MM.1S (cell line): ENCODE results near the gene ALG6.
"Not testable (repeated sequence)": the region's sequence is repeated elsewhere in the genome, so short reads cannot be mapped to it uniquely, and the experiment has no call there.

ENCODE experiments used
- DNase-seq: peaks from one replicate; pipeline ENCODE4 v3.0.0-alpha.2; 2015
- H2AFZ ChIP-seq: fragments of 300-600 bp; sonication (generic); 2 replicates; pipeline ENCODE4 v1.6.0; 2016; ENCODE audit warnings: antibody characterized with exemption, low read length
- H3F3A ChIP-seq: fragments of 300-600 bp; sonication (generic); 2 replicates; pipeline ENCODE4 v1.6.1; 2016; ENCODE audit warnings: mild to moderate bottlenecking, antibody characterized with exemption, low read length, moderate library complexity, mixed read lengths; ENCODE audit not compliant: insufficient read depth
- H3K27ac ChIP-seq: fragments of 300-600 bp; sonication (generic); 2 replicates; pipeline ENCODE4 v1.5.1; 2016; ENCODE audit warnings: mild to moderate bottlenecking, low read length
- H3K27me3 ChIP-seq: fragments of 300-600 bp; sonication (generic); replicated peaks from 2 replicates; pipeline ENCODE4 v1.6.0; 2016; ENCODE audit warnings: low read length; ENCODE audit not compliant: insufficient read depth
- H3K36me3 ChIP-seq: fragments of 300-600 bp; sonication (generic); replicated peaks from 2 replicates; pipeline ENCODE4 v1.6.1; 2016; ENCODE audit warnings: mild to moderate bottlenecking, low read length, mixed read lengths; ENCODE audit not compliant: insufficient read depth
- H3K4me1 ChIP-seq: fragments of 300-600 bp; sonication (generic); 2 replicates; pipeline ENCODE4 v1.6.1; 2016; ENCODE audit warnings: low read length, mixed read lengths
- H3K4me2 ChIP-seq: fragments of 300-600 bp; sonication (generic); 2 replicates; pipeline ENCODE4 v1.6.0; 2016; ENCODE audit warnings: low read depth, low read length
- H3K4me3 ChIP-seq: fragments of 300-600 bp; sonication (generic); 2 replicates; pipeline ENCODE4 v1.5.1; 2016; ENCODE audit warnings: low read length, mixed read lengths
- H3K79me2 ChIP-seq: fragments of 300-600 bp; sonication (generic); 2 replicates; pipeline ENCODE4 v1.6.1; 2016; ENCODE audit warnings: mixed run types, low read length, mixed read lengths
- H3K9ac ChIP-seq: fragments of 300-600 bp; sonication (generic); 2 replicates; pipeline ENCODE4 v1.6.1; 2016; ENCODE audit warnings: low read length, mixed read lengths
- H3K9me2 ChIP-seq: fragments of 300-600 bp; sonication (generic); replicated peaks from 2 replicates; pipeline ENCODE4 v1.6.1; 2016; ENCODE audit warnings: mild to moderate bottlenecking, low read length, mixed read lengths; ENCODE audit not compliant: insufficient read depth
- H3K9me3 ChIP-seq: fragments of 300-600 bp; sonication (generic); replicated peaks from 2 replicates; pipeline ENCODE4 v1.6.1; 2016; ENCODE audit warnings: mild to moderate bottlenecking, low read length, mixed read lengths; ENCODE audit not compliant: insufficient read depth
- H4K20me1 ChIP-seq: fragments of 300-600 bp; sonication (generic); 2 replicates; pipeline ENCODE4 v1.6.1; 2016; ENCODE audit warnings: mild to moderate bottlenecking, low read length, moderate library complexity, mixed read lengths; ENCODE audit not compliant: insufficient read depth
- CTCF ChIP-seq: fragments of 300-600 bp; sonication (generic); IDR thresholded peaks from 2 replicates; pipeline ENCODE4 v1.5.1; 2016; ENCODE audit warnings: antibody characterized with exemption, low read length, mixed read lengths
- EZH2 ChIP-seq: fragments of 300-600 bp; sonication (generic); optimal IDR thresholded peaks from 2 replicates; pipeline ENCODE3; 2017; ENCODE audit warnings: low read depth, mild to moderate bottlenecking, antibody characterized with exemption, low read length, mixed read lengths
- EZH2phosphoT487 ChIP-seq: fragments of 300-600 bp; sonication (generic); IDR thresholded peaks from 2 replicates; pipeline ENCODE4 v1.6.1; 2018; ENCODE audit warnings: antibody characterized with exemption, low read length

ALG6 gene

GRCh38 chr1:63352736-63353135 is 14.7 kb upstream of the ALG6 start:
- H3K27ac ChIP-seq = no peak overlapping the region
- H3K9me3 ChIP-seq = no peaks in the 10 kb centered on the region
- no peaks in the 10 kb centered on the region for H3K36me3 ChIP-seq
- no peaks in the 10 kb centered on the region for H3K27me3 ChIP-seq
- H3K4me3 ChIP-seq = no peak overlapping the region
- H3K79me2 ChIP-seq = no peaks in the 10 kb centered on the region
- no peaks in the 10 kb centered on the region for H3F3A ChIP-seq
- H3K9ac ChIP-seq = no peak overlapping the region
- H3K9me2 ChIP-seq = no peaks in the 10 kb centered on the region
- H3K4me2 ChIP-seq = no peak overlapping the region
- no peak overlapping the region for H2AFZ ChIP-seq
- TF ChIP-seq EZH2phosphoT487 (no peak), EZH2 (no peak), CTCF (no peak)
- no peaks in the 10 kb centered on the region for H3K4me1 ChIP-seq
- DNase-seq = no peak
- no peaks in the 10 kb centered on the region for H4K20me1 ChIP-seq

GRCh38 chr1:63356234-63356633 is 11.2 kb upstream of the ALG6 start:
- not testable (repeated sequence) for H3K27me3 ChIP-seq, H3K4me2 ChIP-seq, H2AFZ ChIP-seq, H4K20me1 ChIP-seq, H3K9me2 ChIP-seq, H3K4me3 ChIP-seq, H3K27ac ChIP-seq, DNase-seq, H3K36me3 ChIP-seq, H3K9me3 ChIP-seq, H3K79me2 ChIP-seq, H3K9ac ChIP-seq, H3K4me1 ChIP-seq, H3F3A ChIP-seq

- no peaks in the 10 kb centered on the region for H3K9me3 ChIP-seq
- DNase-seq = no peak
- no peak for TF ChIP-seq CTCF
- TF ChIP-seq EZH2phosphoT487 = no peak
- no peak for TF ChIP-seq EZH2
- H2AFZ ChIP-seq = no peak overlapping the region
- H3K4me3 ChIP-seq = no peak overlapping the region
- no peaks in the 10 kb centered on the region for H3K9me2 ChIP-seq
- no peaks in the 10 kb centered on the region for H3K27me3 ChIP-seq
- H3K27ac ChIP-seq = no peak overlapping the region
- H4K20me1 ChIP-seq = no peaks in the 10 kb centered on the region
- no peak overlapping the region for H3K9ac ChIP-seq
- no peaks in the 10 kb centered on the region for H3F3A ChIP-seq
- no peaks in the 10 kb centered on the region for H3K79me2 ChIP-seq
- no peaks in the 10 kb centered on the region for H3K4me1 ChIP-seq
- no peaks in the 10 kb centered on the region for H3K36me3 ChIP-seq
- H3K4me2 ChIP-seq = no peak overlapping the region
These were observed 7.9 kb upstream of the ALG6 start for GRCh38 chr1:63359561-63359960.

GRCh38 chr1:63362073-63362472 is 5.4 kb upstream of the ALG6 start:
- Histone ChIP-seq H4K20me1 (no peaks in the 10 kb centered on the region), H3K27me3 (no peaks in the 10 kb centered on the region), H3K79me2 (no peaks in the 10 kb centered on the region), H3K27ac (no peak overlapping the region), H3K4me3 (no peak overlapping the region), H3K9ac (no peak overlapping the region), H3K4me1 (peaks cover 3% of the 10 kb centered on the region; the same call in 1 of the 2 replicates), H3K36me3 (no peaks in the 10 kb centered on the region), H3K9me3 (no peaks in the 10 kb centered on the region), H2AFZ (no peak overlapping the region), H3K9me2 (no peaks in the 10 kb centered on the region), H3K4me2 (no peak overlapping the region), H3F3A (peaks cover 8% of the 10 kb centered on the region; the same call in 1 of the 2 replicates)
- no peak for DNase-seq
- no peak for TF ChIP-seq EZH2phosphoT487
- TF ChIP-seq CTCF = no peak
- no peak for TF ChIP-seq EZH2
